GM12875 (cell line): ENCODE measurements around the gene RFC3.
"Not testable (repeated sequence)": the region's sequence is repeated elsewhere in the genome, so short reads cannot be mapped to it uniquely, and the experiment has no call there.

Experiments
- H3K4me3 ChIP-seq: one replicate; pipeline ENCODE4 v1.5.1; 2011; ENCODE audit warnings: low read depth, low read length, control low read depth
- CTCF ChIP-seq: IDR thresholded peaks from 2 replicates; pipeline ENCODE4 v1.5.1; 2011; ENCODE audit warnings: low read depth, mild to moderate bottlenecking, control low read depth, inconsistent platforms, low read length, moderate library complexity, borderline replicate concordance; ENCODE audit not compliant: insufficient read depth

RFC3 gene, protein sequence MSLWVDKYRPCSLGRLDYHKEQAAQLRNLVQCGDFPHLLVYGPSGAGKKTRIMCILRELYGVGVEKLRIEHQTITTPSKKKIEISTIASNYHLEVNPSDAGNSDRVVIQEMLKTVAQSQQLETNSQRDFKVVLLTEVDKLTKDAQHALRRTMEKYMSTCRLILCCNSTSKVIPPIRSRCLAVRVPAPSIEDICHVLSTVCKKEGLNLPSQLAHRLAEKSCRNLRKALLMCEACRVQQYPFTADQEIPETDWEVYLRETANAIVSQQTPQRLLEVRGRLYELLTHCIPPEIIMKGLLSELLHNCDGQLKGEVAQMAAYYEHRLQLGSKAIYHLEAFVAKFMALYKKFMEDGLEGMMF

DNA sequence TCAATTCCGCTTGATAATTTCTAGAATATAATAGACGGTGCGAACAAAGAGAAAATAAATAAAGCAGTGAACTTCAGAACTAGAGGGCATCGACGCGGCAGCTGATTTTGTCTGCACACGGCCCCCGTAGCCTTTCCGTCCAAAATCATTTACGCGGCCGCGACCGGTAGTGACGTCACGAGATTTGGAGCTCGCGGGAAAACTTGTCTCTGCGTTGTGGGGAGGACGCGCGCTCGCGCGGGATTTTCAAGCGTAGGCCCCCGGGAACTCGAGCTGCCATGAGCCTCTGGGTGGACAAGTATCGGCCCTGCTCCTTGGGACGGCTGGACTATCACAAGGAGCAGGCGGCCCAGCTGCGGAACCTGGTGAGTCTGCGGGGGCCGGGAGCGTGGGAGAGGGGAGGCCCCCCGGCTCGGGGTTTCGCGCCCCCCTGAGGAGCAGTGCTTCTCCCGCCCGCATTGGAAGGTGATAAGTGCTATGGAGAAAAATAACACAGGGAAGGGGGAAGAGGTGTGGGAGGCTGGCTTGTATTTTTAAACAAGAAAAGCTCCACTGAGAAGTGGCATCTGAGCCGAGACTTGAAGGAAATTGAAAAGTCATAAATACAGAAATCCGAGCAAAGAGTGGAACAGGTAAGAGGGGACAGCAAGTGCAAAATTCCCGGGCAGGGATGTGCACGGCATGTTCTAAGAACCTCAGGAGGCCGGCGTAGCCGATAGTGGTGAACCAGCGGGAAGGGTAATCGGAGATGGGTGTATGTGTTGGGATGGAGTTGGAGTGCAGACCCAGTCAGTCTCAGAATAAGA is at the start of gene RFC3:
RFC3 (plus strand) TSS at position 249 of the 806 bp plus-strand sequence; CDS start at position 279, 30 bp downstream.
- peak within 1 kb of the TSS; percentile 71 for H3K4me3 ChIP-seq
- TF ChIP-seq CTCF = no peak

- no peak for TF ChIP-seq CTCF
- no peak overlapping the region for H3K4me3 ChIP-seq
These were observed 46.7 kb upstream of the RFC3 start for GRCh38 chr13:33771296-33771695.

DNA sequence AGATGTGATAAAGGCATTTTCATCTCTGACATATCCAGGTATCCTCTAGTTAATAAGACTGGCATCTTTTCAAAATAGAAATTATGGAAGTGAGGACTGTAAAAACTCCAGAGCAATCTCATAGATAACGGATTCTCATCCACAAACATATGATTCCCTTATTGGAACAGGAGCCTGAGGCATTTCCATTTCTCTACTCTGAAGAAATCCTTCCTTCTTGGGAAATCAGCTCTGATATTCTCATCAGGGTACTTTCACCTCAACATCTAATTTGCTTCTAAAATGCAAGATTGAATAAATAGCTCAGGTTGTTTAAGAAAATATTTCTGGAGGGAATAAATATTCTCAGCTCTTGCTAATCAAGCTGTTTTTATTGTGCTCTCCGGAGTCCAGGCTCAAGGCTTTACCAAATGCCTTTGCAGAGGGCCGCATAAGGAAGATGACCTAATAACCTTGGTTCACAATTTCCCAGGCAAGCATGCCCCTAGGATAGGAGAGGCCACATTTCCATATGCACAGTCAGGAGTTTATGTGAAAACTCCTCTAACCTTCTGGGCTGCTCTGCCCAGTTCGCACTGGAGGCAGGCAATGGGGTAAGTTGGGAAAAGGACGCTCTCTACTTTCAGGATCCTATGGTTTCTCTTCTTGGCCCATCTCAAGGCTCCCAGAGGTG is 44.0 kb upstream of the RFC3 start:
- no peak overlapping the region for H3K4me3 ChIP-seq
- TF ChIP-seq CTCF = no peak

- no peak for TF ChIP-seq CTCF
- H3K4me3 ChIP-seq = no peak overlapping the region
These were observed 42.4 kb upstream of the RFC3 start for GRCh38 chr13:33775339-33776108.

GRCh38 chr13:33776239-33776881 is 41.6 kb upstream of the RFC3 start:
- no peak overlapping the region for H3K4me3 ChIP-seq
- no peak for TF ChIP-seq CTCF

- TF ChIP-seq CTCF = no peak
- H3K4me3 ChIP-seq = no peak overlapping the region
These were observed 35.3 kb upstream of the RFC3 start for GRCh38 chr13:33782631-33783030.

DNA sequence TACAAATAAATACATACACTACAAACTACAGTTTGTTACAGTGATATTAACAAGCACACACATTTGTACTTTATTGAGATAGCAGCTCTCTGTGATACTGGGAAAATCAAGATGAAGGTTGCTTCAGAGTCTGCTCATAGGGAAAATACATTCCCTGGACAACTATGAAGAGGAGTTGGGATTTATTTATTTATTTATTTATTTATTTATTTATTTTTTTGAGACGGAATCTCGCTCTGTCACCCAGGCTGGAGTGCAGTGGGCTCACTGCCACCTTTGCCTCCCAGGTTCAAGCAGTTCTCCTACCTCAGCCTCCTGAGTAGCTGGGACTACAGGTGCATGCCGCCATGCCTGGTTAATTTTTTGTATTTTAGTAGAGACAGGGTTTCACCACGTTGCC is 34.7 kb upstream of the RFC3 start:
- H3K4me3 ChIP-seq = not testable (repeated sequence)
